PC-9 (cell line): ENCODE data around the gene KAT8. TPM values are rescaled to one million over a fixed set of nuclear protein-coding genes. Genes with fewer than 3 reads are reported as not detected.

Experiments used
- BruUV-seq: library from RNA; stranded (reverse); fragments of 400-500 nt; replicated peaks from 2 replicates; lab custom pipeline; 2021; lab: Mats Ljungman, UMichigan
- CTCF ChIA-PET: fragments of 300-600 bp; sonication (Branson Sonifier 250); formaldehyde crosslinking; loops from one replicate; lab custom pipeline; 2022; ENCODE audit warnings: antibody characterized with exemption; lab: Charles Lee
- POLR2A ChIA-PET: fragments of 300-600 bp; sonication (Branson Sonifier 250); formaldehyde crosslinking; loops from one replicate; lab custom pipeline; 2022; ENCODE audit warnings: antibody characterized with exemption; ENCODE audit not compliant: unreplicated experiment; lab: Charles Lee
- DNase-seq, 2 experiments: peaks; one replicate each; pipeline versions ENCODE4 v3.0.0 to v3.0.0-alpha.2; 2015 to 2022; ENCODE audit warnings: mixed read lengths in 1 of 2
- H2AFZ ChIP-seq: fragments of 200-600 bp; sonication (generic); 2 replicates; pipeline ENCODE4 v1.8.1; 2017; ENCODE audit warnings: antibody characterized with exemption
- H3F3A ChIP-seq: fragments of 200-600 bp; sonication (generic); 2 replicates; pipeline ENCODE4 v1.8.1; 2017; ENCODE audit warnings: antibody characterized with exemption, mild to moderate bottlenecking, low read depth; ENCODE audit not compliant: insufficient read depth
- H3K27ac ChIP-seq: fragments of 200-600 bp; sonication (generic); 2 replicates; pipeline ENCODE4 v1.6.1; 2016; ENCODE audit warnings: mixed run types
- H3K27me3 ChIP-seq: fragments of 200-600 bp; sonication (generic); 2 replicates; pipeline ENCODE4 v1.6.1; 2016; ENCODE audit warnings: low read depth, mixed run types; ENCODE audit not compliant: insufficient read depth
- H3K36me3 ChIP-seq: fragments of 200-600 bp; sonication (generic); 2 replicates; pipeline ENCODE4 v1.6.1; 2016; ENCODE audit warnings: low read depth, mixed run types
- H3K4me1 ChIP-seq: fragments of 200-600 bp; sonication (generic); replicated peaks from 2 replicates; pipeline ENCODE4 v1.6.1; 2016; ENCODE audit warnings: mixed run types; ENCODE audit not compliant: insufficient read depth
- H3K4me2 ChIP-seq: fragments of 200-600 bp; sonication (generic); 2 replicates; pipeline ENCODE4 v1.6.1; 2017; ENCODE audit warnings: mixed run types
- H3K4me3 ChIP-seq: fragments of 200-600 bp; sonication (generic); 2 replicates; pipeline ENCODE4 v1.6.1; 2016; ENCODE audit warnings: mixed run types
- H3K79me2 ChIP-seq: fragments of 200-600 bp; sonication (generic); 2 replicates; pipeline ENCODE4 v1.6.1; 2017; ENCODE audit warnings: low read depth, mixed run types
- H3K9me2 ChIP-seq: fragments of 200-600 bp; sonication (generic); 2 replicates; pipeline ENCODE4 v1.8.1; 2017; ENCODE audit warnings: mild to moderate bottlenecking; ENCODE audit not compliant: insufficient read depth
- H3K9me3 ChIP-seq: fragments of 200-600 bp; sonication (generic); 2 replicates; pipeline ENCODE4 v1.8.1; 2016; ENCODE audit warnings: low read depth; ENCODE audit not compliant: insufficient read depth
- H4K20me1 ChIP-seq: fragments of 200-600 bp; sonication (generic); 2 replicates; pipeline ENCODE4 v1.8.1; 2017; ENCODE audit not compliant: insufficient read depth
- CTCF ChIP-seq: fragments of 200-600 bp; sonication (generic); conservative IDR thresholded peaks from 2 replicates; pipeline ENCODE4 v1.6.1; 2017; ENCODE audit warnings: mixed run types, antibody characterized with exemption, mild to moderate bottlenecking, moderate library complexity
- EZH2 ChIP-seq: fragments of 200-600 bp; sonication (generic); IDR thresholded peaks from 2 replicates; pipeline ENCODE4 v1.8.0; 2017; ENCODE audit warnings: antibody characterized with exemption, low read depth
- intact Hi-C: fragments of 100-400 bp; cut with micrococcal nuclease; formaldehyde crosslinking; loops from one replicate; pipeline ENCODE4 v1.10.0; 2022; ENCODE audit not compliant: unreplicated experiment
- total RNA-seq: library from RNA; stranded (reverse); gene quantifications from 2 replicates; pipeline ENCODE4 v1.2.3, GENCODE V29; 2021

Gene KAT8
- total RNA-seq, 1 experiment from 2014 or later: 81.4 TPM

GRCh38 chr16:31092330-31092729 lies 25.1 kb upstream of the KAT8 start:
- no peak for DNase-seq
- Histone ChIP-seq H3K27ac (no peak overlapping the region), H2AFZ (no peak overlapping the region), H3F3A (peaks cover 17% of the 10 kb centered on the region), H4K20me1 (no peaks in the 10 kb centered on the region), H3K4me1 (0 out of 2 replicates have a peak, but pooled peaks cover 3% of the 10 kb centered on the region), H3K79me2 (peaks cover 4% of the 10 kb centered on the region; the same call in 1 of the 2 replicates), H3K36me3 (no peaks in the 10 kb centered on the region), H3K4me2 (no peak overlapping the region), H3K27me3 (no peaks in the 10 kb centered on the region), H3K4me3 (no peak overlapping the region), H3K9me2 (no peaks in the 10 kb centered on the region), H3K9me3 (no peaks in the 10 kb centered on the region)
- TF ChIP-seq CTCF (no peak), EZH2 (no peak)
- ChIA-PET POLR2A (interaction anchor here (0.9 kb wide), 1 partner anchor 10 kb away, joined by 8 read pairs; no protein-coding TSS in a partner anchor), CTCF (interaction anchor here (0.6 to 1.1 kb wide), 3 partner anchors 41 to 199 kb away, joined by 3 to 4 read pairs (median 3); partner anchors contain the start of gene BCL7C)
- no TSS peak for BruUV-seq
- intact Hi-C loops: loop anchor here (10.0 kb wide), 1 partner anchor 292 kb away; no protein-coding TSS in a partner anchor

- intact Hi-C loops: loop anchor here (10.0 kb wide), 1 partner anchor 292 kb away; no protein-coding TSS in a partner anchor
- Histone ChIP-seq H3K79me2 (peaks cover 4% of the 10 kb centered on the region; the same call in 1 of the 2 replicates), H3K9me2 (no peaks in the 10 kb centered on the region), H3K4me3 (peak overlapping the region; percentile 71; the same call in 1 of the 2 replicates), H3K36me3 (no peaks in the 10 kb centered on the region), H3K9me3 (no peaks in the 10 kb centered on the region), H3K4me2 (peak overlapping the region; percentile 90), H3K27ac (no peak overlapping the region), H2AFZ (no peak overlapping the region), H4K20me1 (no peaks in the 10 kb centered on the region), H3K4me1 (0 out of 2 replicates have a peak, but pooled peaks cover 3% of the 10 kb centered on the region), H3F3A (peaks cover 20% of the 10 kb centered on the region), H3K27me3 (no peaks in the 10 kb centered on the region)
- ChIA-PET CTCF (interaction anchor here (1.1 to 1.5 kb wide), 2 partner anchors 108 kb away, joined by 3 to 5 read pairs; partner anchors contain the start of gene HSD3B7), POLR2A (no interaction called here)
- BruUV-seq: no TSS peak
- DNase-seq: peak in 1 of 2 experiments; percentile 28
- TF ChIP-seq EZH2 (no peak), CTCF (no peak)
Measured at GRCh38 chr16:31093132-31093703, 24.2 kb upstream of the KAT8 start.

- Histone ChIP-seq H3K4me3 (peak overlapping the region; percentile 71), H3K9me2 (no peaks in the 10 kb centered on the region), H3K4me1 (0 out of 2 replicates have a peak, but pooled peaks cover 3% of the 10 kb centered on the region), H3K4me2 (peak overlapping the region; percentile 90), H3K27ac (peak overlapping the region; percentile 35), H3K79me2 (peaks cover 4% of the 10 kb centered on the region; the same call in 1 of the 2 replicates), H3K27me3 (no peaks in the 10 kb centered on the region), H4K20me1 (no peaks in the 10 kb centered on the region), H2AFZ (peak overlapping the region; percentile 97), H3K36me3 (no peaks in the 10 kb centered on the region), H3F3A (peaks cover 24% of the 10 kb centered on the region), H3K9me3 (no peaks in the 10 kb centered on the region)
- ChIA-PET POLR2A (interaction anchor here (0.8 kb wide), 1 partner anchor 24 kb away, joined by 5 read pairs; the partner anchor contains the start of gene KAT8), CTCF (interaction anchor here (1.5 kb wide), 1 partner anchor 109 kb away, joined by 5 read pairs; the partner anchor contains the start of gene HSD3B7)
- TF ChIP-seq CTCF: no peak
- TF ChIP-seq EZH2: no peak
- intact Hi-C loops: loop anchor here (1.0 to 10.0 kb wide), 5 partner anchors 23 to 291 kb away; partner anchors contain the start of genes HSD3B7, KAT8 and STX4
- DNase-seq: peak in 1 of 2 experiments; percentile 26
- no TSS peak for BruUV-seq
Measured at GRCh38 chr16:31094088-31094423, 23.4 kb upstream of the KAT8 start.
